ENCODE data around the gene IP6K1.
"Not testable (repeated sequence)": the region's sequence is repeated elsewhere in the genome, so short reads cannot be mapped to it uniquely, and the experiment has no call there.

IP6K1 gene

DNA sequence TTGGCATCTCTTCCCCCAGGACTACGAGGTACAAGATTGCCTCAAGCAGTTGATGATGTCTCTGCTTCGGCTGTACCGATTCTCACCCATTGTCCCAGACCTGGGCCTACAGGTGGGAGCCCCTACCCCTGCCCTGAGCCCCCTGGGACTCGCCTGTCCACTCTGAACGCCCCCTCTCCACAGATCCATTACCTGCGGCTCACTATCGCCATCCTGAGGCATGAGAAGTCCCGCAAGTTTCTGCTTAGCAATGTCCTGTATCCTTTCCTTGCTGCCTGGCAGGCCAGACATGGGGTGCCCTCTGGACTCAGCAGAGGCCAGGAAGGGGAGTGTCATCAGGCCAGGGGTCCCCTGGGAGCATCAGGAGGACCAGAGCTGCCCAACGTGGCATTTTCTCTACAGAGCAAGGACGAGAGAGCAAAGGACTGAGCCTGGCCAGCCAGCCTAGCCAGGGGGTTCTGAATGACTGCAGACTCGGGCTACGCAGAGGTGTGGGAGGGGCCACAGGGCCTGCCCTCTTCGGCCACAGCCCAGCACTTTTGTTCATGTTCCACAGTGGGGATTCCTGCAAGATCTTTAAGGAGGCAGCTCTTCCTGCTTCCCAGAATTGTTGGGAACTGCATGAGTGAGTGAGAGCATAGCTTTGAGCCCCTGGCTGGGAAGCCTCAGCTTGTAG, 85.8 kb downstream of the IP6K1 start:
- peak; percentile 43 for TF ChIP-seq CTCF (IDR thresholded peaks at IDR 0.05; ENCODE audit: borderline replicate concordance, extremely low read depth, low read length, poor library complexity, severe bottlenecking)
- TF ChIP-seq EZH2 (IDR thresholded peaks at IDR 0.05; ENCODE audit: borderline replicate concordance, low read depth, low read length, severe bottlenecking), result no peak
- H3K4me3 ChIP-seq (ENCODE audit: low read depth in 1 of 2, low read length in 2 of 2), result no peak overlapping the region
- no peaks in the 10 kb centered on the region for H3K79me2 ChIP-seq (ENCODE audit: insufficient read depth, low read length)
- peaks cover 4% of the 10 kb centered on the region; the same call in 1 of the 2 replicates for H4K20me1 ChIP-seq (ENCODE audit: insufficient read depth, low read length)
- no peak overlapping the region for H3K4me2 ChIP-seq (ENCODE audit: insufficient read depth, low read length)
- ATAC-seq (ENCODE audit: insufficient read depth, low read depth), result no peak
- no peaks in the 10 kb centered on the region for H3K27me3 ChIP-seq (ENCODE audit: insufficient read depth, low read length, poor library complexity)
- H3K36me3 ChIP-seq (ENCODE audit: insufficient read depth, low read length), result peaks cover 68% of the 10 kb centered on the region
- H3K4me1 ChIP-seq (ENCODE audit: insufficient read depth, low read length), result no peaks in the 10 kb centered on the region
- H2AFZ ChIP-seq (ENCODE audit: low read depth, low read length), result no peak overlapping the region
- no peak for DNase-seq
- H3K27ac ChIP-seq (ENCODE audit: low read length), result no peak overlapping the region
- H3K9ac ChIP-seq (ENCODE audit: low read depth, low read length), result no peak overlapping the region
- H3K9me3 ChIP-seq (ENCODE audit: insufficient read depth, low read length, severe bottlenecking), result no peaks in the 10 kb centered on the region

- H2AFZ ChIP-seq (ENCODE audit: low read depth, low read length), result no peak overlapping the region
- no peak for DNase-seq
- peaks cover 62% of the 10 kb centered on the region for H3K36me3 ChIP-seq (ENCODE audit: insufficient read depth, low read length)
- H3K27me3 ChIP-seq (ENCODE audit: insufficient read depth, low read length, poor library complexity), result no peaks in the 10 kb centered on the region
- H4K20me1 ChIP-seq (ENCODE audit: insufficient read depth, low read length), result peaks cover 4% of the 10 kb centered on the region; the same call in 1 of the 2 replicates
- no peak overlapping the region for H3K4me3 ChIP-seq (ENCODE audit: low read depth in 1 of 2, low read length in 2 of 2)
- no peaks in the 10 kb centered on the region for H3K4me1 ChIP-seq (ENCODE audit: insufficient read depth, low read length)
- H3K9ac ChIP-seq (ENCODE audit: low read depth, low read length), result no peak overlapping the region
- no peaks in the 10 kb centered on the region for H3K79me2 ChIP-seq (ENCODE audit: insufficient read depth, low read length)
- TF ChIP-seq EZH2 (IDR thresholded peaks at IDR 0.05; ENCODE audit: borderline replicate concordance, low read depth, low read length, severe bottlenecking), result no peak
- TF ChIP-seq CTCF (IDR thresholded peaks at IDR 0.05; ENCODE audit: borderline replicate concordance, extremely low read depth, low read length, poor library complexity, severe bottlenecking), result no peak
- H3K27ac ChIP-seq (ENCODE audit: low read length), result no peak overlapping the region
- no peak overlapping the region for H3K4me2 ChIP-seq (ENCODE audit: insufficient read depth, low read length)
- no peaks in the 10 kb centered on the region for H3K9me3 ChIP-seq (ENCODE audit: insufficient read depth, low read length, severe bottlenecking)
- ATAC-seq (ENCODE audit: insufficient read depth, low read depth), result no peak
Observed at GRCh38 chr3:49700014-49700413, 86.3 kb downstream of the IP6K1 start.

- no peak for DNase-seq
- Histone ChIP-seq H3K9me3 (ENCODE audit: insufficient read depth, low read length, severe bottlenecking) (no peaks in the 10 kb centered on the region), H3K4me2 (ENCODE audit: insufficient read depth, low read length) (no peak overlapping the region), H4K20me1 (ENCODE audit: insufficient read depth, low read length) (peaks cover 7% of the 10 kb centered on the region), H3K36me3 (ENCODE audit: insufficient read depth, low read length) (peaks cover 56% of the 10 kb centered on the region), H2AFZ (ENCODE audit: low read depth, low read length) (no peak overlapping the region), H3K4me1 (ENCODE audit: insufficient read depth, low read length) (no peaks in the 10 kb centered on the region), H3K27ac (ENCODE audit: low read length) (no peak overlapping the region), H3K9ac (ENCODE audit: low read depth, low read length) (no peak overlapping the region), H3K79me2 (ENCODE audit: insufficient read depth, low read length) (peaks cover 1% of the 10 kb centered on the region; the same call in 1 of the 2 replicates), H3K27me3 (ENCODE audit: insufficient read depth, low read length, poor library complexity) (no peaks in the 10 kb centered on the region), H3K4me3 (ENCODE audit: low read depth in 1 of 2, low read length in 2 of 2) (no peak overlapping the region)
- ATAC-seq (ENCODE audit: insufficient read depth, low read depth), result no peak
- TF ChIP-seq EZH2 (IDR thresholded peaks at IDR 0.05; ENCODE audit: borderline replicate concordance, low read depth, low read length, severe bottlenecking) (no peak), CTCF (IDR thresholded peaks at IDR 0.05; ENCODE audit: borderline replicate concordance, extremely low read depth, low read length, poor library complexity, severe bottlenecking) (no peak)
Observed at GRCh38 chr3:49699281-49699979, 86.9 kb downstream of the IP6K1 start.

GRCh38 chr3:49695350-49696015, 90.9 kb downstream of the IP6K1 start:
- ATAC-seq (ENCODE audit: insufficient read depth, low read depth); H3K27me3 ChIP-seq (ENCODE audit: insufficient read depth, low read length, poor library complexity); H3K4me2 ChIP-seq (ENCODE audit: insufficient read depth, low read length); H2AFZ ChIP-seq (ENCODE audit: low read depth, low read length); H4K20me1 ChIP-seq (ENCODE audit: insufficient read depth, low read length); H3K27ac ChIP-seq (ENCODE audit: low read length); H3K9me3 ChIP-seq (ENCODE audit: insufficient read depth, low read length, severe bottlenecking); DNase-seq; H3K9ac ChIP-seq (ENCODE audit: low read depth, low read length); H3K4me3 ChIP-seq (ENCODE audit: low read depth in 1 of 2, low read length in 2 of 2): not testable (repeated sequence)
- Histone ChIP-seq H3K36me3 (ENCODE audit: insufficient read depth, low read length) (peaks cover 27% of the 10 kb centered on the region), H3K79me2 (ENCODE audit: insufficient read depth, low read length) (peaks cover 15% of the 10 kb centered on the region), H3K4me1 (ENCODE audit: insufficient read depth, low read length) (peaks cover 13% of the 10 kb centered on the region)

GRCh38 chr3:49694409-49695070, 91.8 kb downstream of the IP6K1 start:
- not testable (repeated sequence) for DNase-seq; H3K27me3 ChIP-seq (ENCODE audit: insufficient read depth, low read length, poor library complexity); ATAC-seq (ENCODE audit: insufficient read depth, low read depth)

More at GRCh38 chr3:49694409-49695070, 91.8 kb downstream of the IP6K1 start:
- H3K9ac ChIP-seq (ENCODE audit: low read depth, low read length); H3K27ac ChIP-seq (ENCODE audit: low read length); H3K4me2 ChIP-seq (ENCODE audit: insufficient read depth, low read length); H2AFZ ChIP-seq (ENCODE audit: low read depth, low read length); H4K20me1 ChIP-seq (ENCODE audit: insufficient read depth, low read length); H3K9me3 ChIP-seq (ENCODE audit: insufficient read depth, low read length, severe bottlenecking); H3K4me3 ChIP-seq (ENCODE audit: low read depth in 1 of 2, low read length in 2 of 2): not testable (repeated sequence)
- H3K79me2 ChIP-seq (ENCODE audit: insufficient read depth, low read length), result peaks cover 25% of the 10 kb centered on the region
- H3K4me1 ChIP-seq (ENCODE audit: insufficient read depth, low read length), result peaks cover 19% of the 10 kb centered on the region
- H3K36me3 ChIP-seq (ENCODE audit: insufficient read depth, low read length), result peaks cover 18% of the 10 kb centered on the region
